HL-60/S4 treated with phorbol 12-myristate 13-acetate at 8.2 ng/mL for 4 days and 3 days (cell line): ENCODE data around the gene PIR.

Experiments used
- in situ Hi-C: fragments of 300-500 bp; cut with MboI; formaldehyde crosslinking; loops from 2 replicates; pipeline ENCODE4 v1.15.0; 2022; ENCODE audit warnings: low sequenced_read_pairs

The PIR gene

GRCh38 chrX:15350329-15350996, 142.7 kb downstream of the PIR start:
- in situ Hi-C loops = no loop called here

- in situ Hi-C loops = no loop called here
These were observed 144.1 kb downstream of the PIR start for GRCh38 chrX:15349046-15349445.

GRCh38 chrX:15345976-15346375, 147.2 kb downstream of the PIR start:
- in situ Hi-C loops = no loop called here

GRCh38 chrX:15344106-15344505, 149.0 kb downstream of the PIR start:
- in situ Hi-C loops = no loop called here

- in situ Hi-C loops = no loop called here
These were observed 150.1 kb downstream of the PIR start for GRCh38 chrX:15343075-15343476.

- in situ Hi-C loops = no loop called here
These were observed 152.3 kb downstream of the PIR start for GRCh38 chrX:15340867-15341266.

- in situ Hi-C loops = no loop called here
These were observed 157.1 kb downstream of the PIR start for GRCh38 chrX:15336023-15336413.

- in situ Hi-C loops = no loop called here
These were observed 157.8 kb downstream of the PIR start, which contains the start of gene PIGA for GRCh38 chrX:15335135-15336022. TSS of gene PIGA (minus strand) at chrX:15335523. CDS start at chrX:15331930, 3,593 bp downstream.
